Stomach (tissue), 4 donors: ENCODE results near the gene SCAI.

Experiments used
- CTCF ChIP-seq, 7 experiments: fragments of 450-650 bp in 4 of 7; fragments of 200-600 bp in 3 of 7; sonication (generic) in 3 of 7; IDR thresholded peaks; one replicate each; pipeline ENCODE4 v1.5.1; 2016 to 2019; ENCODE audit warnings: antibody characterized with exemption in 7 of 7, control low read depth in 2 of 7, mild to moderate bottlenecking in 1 of 7
- POLR2AphosphoS5 ChIP-seq, 3 donors: sonication (generic); formaldehyde crosslinking; IDR thresholded peaks; one replicate each; pipeline ENCODE4 v1.6.1; 2016; ENCODE audit warnings: antibody characterized with exemption in 3 of 3

GRCh38 chr9:125091121-125091520 is 52.2 kb downstream of the SCAI start:
- no peak for TF ChIP-seq POLR2AphosphoS5 (IDR thresholded peaks at IDR 0.05)
- no peak for TF ChIP-seq CTCF (IDR thresholded peaks at IDR 0.05)
